ENCODE measurements around the gene VTI1A. TPM values are rescaled to one million over a fixed set of nuclear protein-coding genes. Genes with fewer than 3 reads are reported as not detected.

Gene VTI1A
- total RNA-seq, 1 donor from 2014 or later, result 29.7 TPM

GRCh38 chr10:112429147-112429546, 17.9 kb upstream of the VTI1A start:
- DNase-seq (no peak), ATAC-seq (no peak)
- no peak for TF ChIP-seq CTCF (IDR thresholded peaks at IDR 0.05)
- intact Hi-C loops (cut with DNase I), result no loop called here
- H3K36me3 ChIP-seq, result peaks cover 99% of the 10 kb centered on the region
- H3K27me3 ChIP-seq, result no peaks in the 10 kb centered on the region
- H3K4me1 ChIP-seq, result no peaks in the 10 kb centered on the region
- no peak overlapping the region for H3K27ac ChIP-seq
- no peak overlapping the region for H3K4me3 ChIP-seq
- H3K9me3 ChIP-seq, result no peaks in the 10 kb centered on the region

GRCh38 chr10:112429654-112430230, 17.3 kb upstream of the VTI1A start:
- H3K4me1 ChIP-seq, result no peaks in the 10 kb centered on the region
- no peak overlapping the region for H3K27ac ChIP-seq
- no peak overlapping the region for H3K4me3 ChIP-seq
- no peak for TF ChIP-seq CTCF (IDR thresholded peaks at IDR 0.05)
- no peak for DNase-seq
- intact Hi-C loops (cut with DNase I), result no loop called here
- H3K36me3 ChIP-seq, result peaks cover 98% of the 10 kb centered on the region
- no peaks in the 10 kb centered on the region for H3K27me3 ChIP-seq
- ATAC-seq, result peak; percentile 25
- H3K9me3 ChIP-seq, result no peaks in the 10 kb centered on the region

GRCh38 chr10:112433136-112433535, 13.9 kb upstream of the VTI1A start:
- Histone ChIP-seq H3K27ac (no peak overlapping the region), H3K4me1 (no peaks in the 10 kb centered on the region), H3K27me3 (no peaks in the 10 kb centered on the region), H3K36me3 (peaks cover 89% of the 10 kb centered on the region), H3K4me3 (no peak overlapping the region), H3K9me3 (no peaks in the 10 kb centered on the region)
- TF ChIP-seq CTCF (IDR thresholded peaks at IDR 0.05), result no peak
- intact Hi-C loops (cut with DNase I), result no loop called here
- DNase-seq (no peak), ATAC-seq (no peak)

- peak; percentile 44 for TF ChIP-seq CTCF (IDR thresholded peaks at IDR 0.05)
- no peaks in the 10 kb centered on the region for H3K4me1 ChIP-seq
- no peaks in the 10 kb centered on the region for H3K9me3 ChIP-seq
- ATAC-seq, result peak; percentile 31
- H3K27ac ChIP-seq, result no peak overlapping the region
- DNase-seq, result no peak
- intact Hi-C loops (cut with DNase I), result no loop called here
- H3K27me3 ChIP-seq, result no peaks in the 10 kb centered on the region
- H3K4me3 ChIP-seq, result no peak overlapping the region
- peaks cover 89% of the 10 kb centered on the region for H3K36me3 ChIP-seq
Measured at GRCh38 chr10:112434988-112435619, 11.9 kb upstream of the VTI1A start.

- H3K4me3 ChIP-seq, result no peak overlapping the region
- intact Hi-C loops (cut with DNase I), result no loop called here
- no peaks in the 10 kb centered on the region for H3K9me3 ChIP-seq
- peaks cover 88% of the 10 kb centered on the region for H3K36me3 ChIP-seq
- H3K27me3 ChIP-seq, result no peaks in the 10 kb centered on the region
- no peak overlapping the region for H3K27ac ChIP-seq
- no peaks in the 10 kb centered on the region for H3K4me1 ChIP-seq
- ATAC-seq (no peak), DNase-seq (no peak)
- no peak for TF ChIP-seq CTCF (IDR thresholded peaks at IDR 0.05)
Measured at GRCh38 chr10:112438356-112438755, 8.7 kb upstream of the VTI1A start.

All from upper lobe of right lung (tissue), 1 donor.